Measurements from ENCODE around the gene CAPG. TPM values are rescaled to one million over a fixed set of nuclear protein-coding genes. Genes with fewer than 3 reads are reported as not detected.

The CAPG gene
- total RNA-seq, 2 donors from 2014 or later: 80.7 to 96.1 TPM

DNA sequence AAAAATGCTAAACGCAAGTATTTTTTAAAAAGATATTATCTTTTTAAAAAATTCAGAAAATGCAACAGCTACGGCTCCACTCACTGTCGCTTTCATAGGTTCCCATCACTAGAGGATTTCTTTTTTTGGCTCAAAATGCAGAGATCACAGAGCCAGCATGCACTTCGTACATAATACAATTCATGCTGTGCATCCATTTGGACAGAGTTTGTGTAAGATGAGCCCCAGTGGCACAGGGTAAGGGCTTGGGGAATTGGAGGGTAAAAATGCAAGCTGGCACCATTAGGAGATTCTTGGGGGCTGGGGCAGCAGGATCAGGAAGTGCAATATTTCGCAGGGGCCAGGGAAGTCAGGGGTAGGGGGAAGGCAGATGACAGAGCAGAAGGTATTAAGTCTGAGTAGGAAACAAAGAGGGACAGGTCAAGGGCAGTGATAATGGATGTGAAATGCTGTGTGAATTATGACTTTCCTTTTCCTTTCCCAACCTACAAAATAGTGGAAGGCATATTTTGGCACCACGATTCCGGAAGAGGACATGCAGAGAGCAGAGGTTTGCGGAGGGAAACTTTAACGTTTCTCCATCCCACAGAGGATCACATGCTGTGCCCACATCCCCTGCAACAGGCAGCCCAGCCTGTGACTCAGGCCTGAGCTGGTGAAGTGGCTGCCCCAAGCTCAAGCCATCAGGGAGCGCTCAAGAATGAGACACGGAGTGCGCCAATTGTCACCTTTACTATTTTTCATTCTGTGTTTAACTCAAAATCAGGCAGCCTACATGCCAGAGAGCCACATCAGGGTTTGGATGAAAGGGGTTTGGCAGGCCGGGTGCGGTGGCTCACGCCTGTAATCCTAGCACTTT, 4.7 kb downstream of the CAPG start:
- DNase-seq (ENCODE audit: low spot score): no peak
- Histone ChIP-seq H3K4me3 (no peak overlapping the region), H3K4me1 (replicated peaks) (peaks cover 8% of the 10 kb centered on the region), H3K27me3 (replicated peaks; ENCODE audit: insufficient read depth) (no peaks in the 10 kb centered on the region), H3K27ac (no peak overlapping the region), H3K36me3 (no peaks in the 10 kb centered on the region), H3K9me3 (no peaks in the 10 kb centered on the region)
- peak; percentile 12 for TF ChIP-seq POLR2AphosphoS5 (IDR thresholded peaks at IDR 0.05)
- TF ChIP-seq, protein P1, sequence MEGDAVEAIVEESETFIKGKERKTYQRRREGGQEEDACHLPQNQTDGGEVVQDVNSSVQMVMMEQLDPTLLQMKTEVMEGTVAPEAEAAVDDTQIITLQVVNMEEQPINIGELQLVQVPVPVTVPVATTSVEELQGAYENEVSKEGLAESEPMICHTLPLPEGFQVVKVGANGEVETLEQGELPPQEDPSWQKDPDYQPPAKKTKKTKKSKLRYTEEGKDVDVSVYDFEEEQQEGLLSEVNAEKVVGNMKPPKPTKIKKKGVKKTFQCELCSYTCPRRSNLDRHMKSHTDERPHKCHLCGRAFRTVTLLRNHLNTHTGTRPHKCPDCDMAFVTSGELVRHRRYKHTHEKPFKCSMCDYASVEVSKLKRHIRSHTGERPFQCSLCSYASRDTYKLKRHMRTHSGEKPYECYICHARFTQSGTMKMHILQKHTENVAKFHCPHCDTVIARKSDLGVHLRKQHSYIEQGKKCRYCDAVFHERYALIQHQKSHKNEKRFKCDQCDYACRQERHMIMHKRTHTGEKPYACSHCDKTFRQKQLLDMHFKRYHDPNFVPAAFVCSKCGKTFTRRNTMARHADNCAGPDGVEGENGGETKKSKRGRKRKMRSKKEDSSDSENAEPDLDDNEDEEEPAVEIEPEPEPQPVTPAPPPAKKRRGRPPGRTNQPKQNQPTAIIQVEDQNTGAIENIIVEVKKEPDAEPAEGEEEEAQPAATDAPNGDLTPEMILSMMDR (IDR thresholded peaks at IDR 0.05): no peak
- WGBS: 75% methylated on average over 15 of the region's 15 CpGs
- intact Hi-C loops (cut with DNase I): no loop called here

- WGBS: 92% methylated on average over 8 of the region's 8 CpGs
- H3K27ac ChIP-seq: no peak overlapping the region
- H3K36me3 ChIP-seq: no peaks in the 10 kb centered on the region
- intact Hi-C loops (cut with DNase I): no loop called here
- no peaks in the 10 kb centered on the region for H3K9me3 ChIP-seq
- H3K27me3 ChIP-seq (replicated peaks; ENCODE audit: insufficient read depth): no peaks in the 10 kb centered on the region
- DNase-seq (ENCODE audit: low spot score): no peak
- peaks cover 4% of the 10 kb centered on the region for H3K4me1 ChIP-seq (replicated peaks)
- no peak overlapping the region for H3K4me3 ChIP-seq
- TF ChIP-seq POLR2AphosphoS5 (IDR thresholded peaks at IDR 0.05) (no peak), POLR2A (IDR thresholded peaks at IDR 0.05) (no peak)
- TF ChIP-seq, protein P1 (IDR thresholded peaks at IDR 0.05): no peak
Observed at GRCh38 chr2:85401844-85402243, 8.3 kb downstream of the CAPG start.

DNA sequence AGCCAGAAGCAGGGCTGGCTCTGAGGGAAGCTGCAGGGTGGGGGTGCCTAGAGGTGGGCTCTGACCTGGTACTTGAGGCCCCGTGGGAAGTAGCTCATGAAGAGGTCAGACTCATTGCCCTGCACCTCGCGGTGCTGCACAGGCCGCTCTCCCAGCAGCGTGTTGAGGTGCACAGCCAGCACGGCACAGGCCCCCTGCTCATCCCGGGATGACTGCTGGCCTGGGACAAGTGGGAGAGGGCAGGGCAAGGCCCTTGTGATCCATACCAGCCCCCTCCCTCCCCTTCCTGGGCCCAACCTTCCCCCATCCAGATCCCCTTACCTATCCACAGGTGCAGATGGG, 8.7 kb downstream of the CAPG start:
- 85% methylated on average over 7 of the region's 7 CpGs for WGBS
- H3K27me3 ChIP-seq (replicated peaks; ENCODE audit: insufficient read depth): no peaks in the 10 kb centered on the region
- H3K4me3 ChIP-seq: no peak overlapping the region
- no peaks in the 10 kb centered on the region for H3K9me3 ChIP-seq
- no peaks in the 10 kb centered on the region for H3K36me3 ChIP-seq
- H3K4me1 ChIP-seq (replicated peaks): peaks cover 4% of the 10 kb centered on the region
- peak overlapping the region in 1 of 2 donors; percentile 19 for H3K27ac ChIP-seq
- intact Hi-C loops (cut with DNase I): no loop called here
- DNase-seq (ENCODE audit: low spot score): no peak
- TF ChIP-seq POLR2A (IDR thresholded peaks at IDR 0.05) (no peak), POLR2AphosphoS5 (IDR thresholded peaks at IDR 0.05) (no peak)
- TF ChIP-seq, protein P1 (IDR thresholded peaks at IDR 0.05): no peak

- H3K4me3 ChIP-seq: no peak overlapping the region
Observed at GRCh38 chr2:85400541-85401463, 9.4 kb downstream of the CAPG start.

DNA sequence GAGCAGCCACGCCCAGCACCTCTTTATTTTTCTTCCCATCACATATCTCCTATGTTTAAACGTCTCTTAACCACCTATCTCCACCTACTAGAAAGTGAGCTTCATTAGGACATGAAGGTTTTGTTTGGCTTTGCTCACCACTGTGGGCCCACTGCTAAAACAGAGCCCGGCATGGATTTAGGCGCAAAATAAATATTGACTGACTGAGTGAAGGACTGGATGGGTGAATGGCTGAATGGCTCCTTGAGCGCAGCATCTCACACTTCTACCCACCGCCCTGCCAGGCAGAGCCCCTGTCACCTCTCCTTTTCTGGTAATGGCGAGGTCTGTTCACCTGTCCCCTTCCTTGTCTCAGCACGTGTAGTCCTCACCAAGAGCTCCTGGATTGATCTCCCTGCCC, 10.1 kb downstream of the CAPG start:
- no peak for DNase-seq (ENCODE audit: low spot score)
- WGBS: 81% methylated on average over 8 of the region's 8 CpGs
- Histone ChIP-seq H3K36me3 (no peaks in the 10 kb centered on the region), H3K27ac (no peak overlapping the region), H3K4me3 (no peak overlapping the region), H3K9me3 (no peaks in the 10 kb centered on the region), H3K4me1 (replicated peaks) (peaks cover 10% of the 10 kb centered on the region), H3K27me3 (replicated peaks; ENCODE audit: insufficient read depth) (no peaks in the 10 kb centered on the region)
- TF ChIP-seq POLR2AphosphoS5 (IDR thresholded peaks at IDR 0.05) (no peak), POLR2A (IDR thresholded peaks at IDR 0.05) (no peak)
- TF ChIP-seq, protein P1 (IDR thresholded peaks at IDR 0.05): no peak
- intact Hi-C loops (cut with DNase I): no loop called here

More at GRCh38 chr2:85400541-85401463, 9.4 kb downstream of the CAPG start:
- peak; percentile 51 for DNase-seq (ENCODE audit: low spot score)
- TF ChIP-seq POLR2AphosphoS5 (IDR thresholded peaks at IDR 0.05): peak; percentile 55
- TF ChIP-seq POLR2A (IDR thresholded peaks at IDR 0.05): no peak
- no peaks in the 10 kb centered on the region for H3K27me3 ChIP-seq (replicated peaks; ENCODE audit: insufficient read depth)
- no peaks in the 10 kb centered on the region for H3K9me3 ChIP-seq
- peaks cover 6% of the 10 kb centered on the region for H3K4me1 ChIP-seq (replicated peaks)
- 39% methylated on average over 13 of the region's 14 CpGs for WGBS
- H3K27ac ChIP-seq: peak overlapping the region; percentile 19 to 20
- no peaks in the 10 kb centered on the region for H3K36me3 ChIP-seq
- intact Hi-C loops (cut with DNase I): no loop called here
